DLD1 (cell line): ENCODE data around the gene GRIN1.

Source experiments
- in situ Hi-C: cut with HindIII; loops from 2 replicates; pipeline ENCODE4 v1.10.0; 2017; ENCODE audit warnings: low sequenced_read_pairs

GRIN1 gene

DNA sequence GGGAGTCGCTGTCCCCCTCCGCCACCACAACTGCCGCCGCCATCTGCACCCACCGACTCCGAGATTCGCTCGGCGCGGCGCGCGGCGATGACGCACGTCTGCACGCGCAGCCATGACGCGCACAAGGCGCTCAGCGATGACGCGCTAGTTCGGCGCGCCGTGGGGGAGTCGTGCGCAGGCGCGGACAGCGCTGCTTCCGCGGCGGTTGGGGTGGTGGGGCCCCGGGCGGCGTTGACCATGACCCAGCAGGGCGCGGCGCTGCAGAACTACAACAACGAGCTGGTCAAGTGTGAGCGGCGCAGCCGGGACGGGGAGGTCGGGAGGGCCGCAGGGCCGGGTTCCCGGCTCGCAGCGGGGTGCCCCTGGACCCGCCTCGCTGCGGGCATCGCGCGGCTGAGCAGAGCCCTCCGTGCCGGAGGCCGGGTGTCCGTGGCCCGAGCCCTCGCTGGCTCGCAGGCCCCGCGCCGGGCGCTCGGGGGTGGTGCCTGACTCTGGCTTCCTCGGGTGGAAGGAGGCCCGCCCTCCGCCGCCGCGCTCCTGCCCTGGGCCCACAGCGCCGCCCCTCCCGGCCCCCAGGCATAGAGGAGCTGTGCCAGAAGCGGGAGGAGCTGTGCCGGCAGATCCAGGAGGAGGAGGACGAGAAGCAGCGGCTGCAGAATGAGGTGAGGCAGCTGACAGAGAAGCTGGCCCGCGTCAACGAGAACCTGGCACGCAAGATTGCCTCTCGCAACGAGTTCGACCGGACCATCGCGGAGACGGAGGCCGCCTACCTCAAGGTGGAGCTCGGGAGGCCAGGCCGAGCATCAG is 49.7 kb downstream of the GRIN1 start, which contains the start of the genes ANAPC2 and SSNA1:
Gene ANAPC2 (minus strand): TSS at position 71 of the 807 bp plus-strand sequence. CDS start 28 bp downstream, at position 43.
Gene SSNA1 (plus strand): TSS at position 187 of the 807 bp plus-strand sequence. CDS start 51 bp downstream, at position 238.
- in situ Hi-C loops: no loop called here

DNA sequence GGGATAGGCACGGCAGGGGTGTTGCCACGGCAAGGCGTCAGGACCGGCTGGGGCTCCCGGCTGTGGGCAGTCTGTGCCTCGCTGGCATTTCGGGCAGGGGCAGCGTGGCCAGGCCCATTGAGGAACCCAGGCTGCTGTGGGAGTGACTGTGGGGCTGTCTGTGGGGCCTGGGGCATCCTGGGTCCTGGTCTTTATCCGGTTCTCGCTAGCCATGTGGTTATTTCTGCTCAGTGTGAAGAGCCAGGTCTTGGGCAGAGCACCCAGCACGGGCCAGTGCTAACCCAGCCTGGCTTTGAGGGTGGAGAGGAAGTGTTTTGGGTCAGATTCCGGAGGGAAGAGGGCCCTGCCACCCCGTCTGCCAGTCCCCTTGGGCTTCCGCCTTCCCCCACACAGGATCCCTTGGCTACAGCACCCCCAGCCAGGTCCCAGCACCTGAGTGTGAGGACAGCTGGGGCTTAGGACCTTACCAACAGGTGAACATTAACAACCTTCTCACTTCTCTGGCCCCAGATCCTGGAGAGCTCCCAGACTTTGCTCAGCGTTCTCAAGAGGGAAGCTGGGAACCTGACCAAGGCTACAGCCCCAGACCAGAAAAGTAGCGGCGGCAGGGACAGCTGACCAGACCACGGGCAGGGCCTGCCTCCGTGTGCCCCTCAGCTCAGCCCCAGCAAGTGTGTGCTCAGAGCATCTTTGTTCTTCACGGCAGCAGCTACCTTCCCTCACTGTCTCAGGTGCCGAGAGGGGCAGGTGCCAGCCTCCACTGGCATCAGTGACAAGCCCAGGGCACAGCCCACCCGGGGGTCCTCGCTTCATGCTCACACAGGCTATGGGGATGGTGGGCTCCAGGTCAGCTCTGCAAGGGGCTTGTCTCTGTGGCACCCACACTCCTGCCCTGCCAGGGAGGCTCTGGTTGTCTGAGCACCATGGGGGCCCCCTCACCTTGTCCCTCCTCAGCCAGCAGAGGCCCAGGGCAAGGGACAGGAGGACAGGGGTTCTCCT is 50.6 kb downstream of the GRIN1 start:
- in situ Hi-C loops: no loop called here

DNA sequence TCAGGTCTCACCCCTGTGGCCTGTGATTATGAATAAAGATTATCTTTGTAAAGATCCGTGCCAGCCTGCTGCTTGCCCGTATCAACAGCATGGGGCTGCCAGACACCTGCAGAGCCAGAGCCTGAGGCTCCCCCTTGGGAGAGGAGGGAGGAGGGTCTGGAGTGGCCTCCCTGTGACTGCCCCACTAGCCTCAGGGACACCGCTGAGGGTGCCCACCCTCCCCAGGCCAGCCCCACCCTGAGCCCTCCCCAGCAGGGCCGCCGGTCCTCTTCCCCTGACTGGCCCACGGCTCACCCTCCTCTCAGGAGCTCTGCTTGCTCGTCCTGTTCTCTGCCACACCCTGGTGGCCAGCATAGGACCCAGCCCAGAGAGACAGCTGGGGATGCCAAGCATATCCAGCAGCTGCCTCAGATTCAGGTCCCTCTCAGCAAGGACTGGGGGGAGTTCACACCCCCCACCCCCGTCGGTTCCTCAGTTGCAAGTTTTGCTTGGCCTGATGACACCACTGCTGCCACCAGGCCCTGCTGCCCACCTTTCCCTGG is 51.4 kb downstream of the GRIN1 start:
- in situ Hi-C loops: no loop called here

DNA sequence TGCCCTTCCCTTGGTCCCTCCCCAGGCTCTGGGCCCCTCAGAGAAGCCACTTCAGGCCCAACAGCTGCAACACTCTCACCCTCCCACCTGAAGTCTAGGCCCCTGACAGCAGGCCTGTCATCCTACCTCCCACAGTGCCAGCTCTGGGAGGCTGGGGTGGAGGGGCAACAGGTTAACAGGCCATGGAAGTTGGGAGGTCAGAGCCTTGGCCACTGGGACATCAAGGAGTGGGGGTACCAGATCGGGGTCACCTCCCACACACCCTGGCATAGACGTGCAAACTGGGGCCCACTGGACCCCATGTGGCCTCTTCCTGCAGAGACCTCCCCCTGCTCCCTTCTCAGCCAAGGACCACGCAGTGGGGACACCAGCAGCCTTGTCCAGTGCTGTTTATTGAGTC is 52.3 kb downstream of the GRIN1 start:
- in situ Hi-C loops: no loop called here

DNA sequence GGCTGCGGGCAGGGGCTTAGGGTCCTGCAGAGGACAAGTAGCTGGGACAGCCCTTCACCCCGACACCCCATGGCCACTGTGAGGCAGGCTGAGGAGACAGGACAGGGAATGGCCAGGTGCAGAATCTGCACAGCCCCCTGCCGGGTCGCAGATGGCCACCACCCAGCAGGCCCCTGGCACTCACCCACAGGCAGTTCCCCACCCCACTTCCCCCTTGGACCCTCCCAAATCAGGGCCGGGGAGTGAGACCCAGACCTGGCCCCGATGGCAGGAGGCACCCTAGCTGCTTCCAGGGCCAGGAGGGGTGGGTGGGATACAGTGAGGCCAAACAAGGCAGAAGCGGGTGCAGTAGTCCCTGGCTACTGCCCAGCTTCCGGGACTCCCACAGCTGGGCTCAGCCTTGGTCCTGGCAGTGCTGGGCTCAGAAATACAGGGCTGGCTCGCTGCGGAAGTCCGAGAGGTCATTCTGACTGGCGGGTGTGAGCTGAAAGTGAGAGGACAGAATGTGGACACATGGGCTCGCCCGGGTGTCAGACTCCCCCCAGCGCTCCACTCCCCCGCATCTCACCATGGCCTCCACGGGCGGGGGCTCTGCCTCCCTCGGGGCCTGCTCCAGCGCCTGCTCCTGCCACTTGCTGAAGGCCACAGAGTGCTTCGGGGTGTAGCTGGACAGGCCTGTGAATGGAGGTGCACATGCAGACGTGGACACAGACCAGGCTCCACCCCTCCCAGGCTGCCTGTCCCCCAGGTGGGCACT is 52.9 kb downstream of the GRIN1 start:
- in situ Hi-C loops: no loop called here

DNA sequence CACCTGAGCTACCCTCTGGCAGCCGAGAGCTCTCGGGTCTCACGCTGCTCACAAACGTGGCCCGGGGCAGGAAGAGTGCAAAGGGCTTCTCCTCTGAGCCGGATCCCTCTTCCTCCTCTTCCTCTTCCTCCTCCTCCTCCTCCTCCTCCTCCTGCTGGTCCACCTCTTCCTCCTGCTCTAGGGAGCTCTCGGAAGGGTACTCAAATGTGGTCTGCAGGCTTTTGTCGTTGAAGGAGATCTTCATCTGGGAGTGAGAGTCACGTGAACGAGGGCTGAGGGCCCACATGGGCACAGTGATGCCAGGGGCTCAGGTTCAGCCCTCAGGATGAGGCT is 53.5 kb downstream of the GRIN1 start:
- in situ Hi-C loops: no loop called here

DNA sequence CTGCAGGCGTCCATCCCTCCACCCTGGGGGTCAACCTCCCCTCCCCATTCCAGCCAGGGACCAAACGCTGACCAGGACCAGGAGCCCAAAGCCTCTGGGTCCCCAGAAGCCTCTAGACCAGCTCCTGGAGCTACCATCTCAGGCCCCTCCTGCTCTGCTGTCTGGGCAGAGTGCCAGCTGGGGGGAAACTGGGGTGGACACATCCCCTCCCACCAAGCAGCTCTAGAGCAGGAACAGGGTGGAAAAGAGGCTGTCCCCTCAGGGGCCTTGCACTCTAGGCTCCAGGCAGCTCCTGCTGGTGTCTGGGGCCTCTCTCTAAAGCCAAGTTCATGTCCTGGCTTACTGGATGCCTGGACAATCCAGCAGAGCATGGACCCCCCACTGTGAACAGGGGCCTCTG is 53.9 kb downstream of the GRIN1 start:
- in situ Hi-C loops: no loop called here

DNA sequence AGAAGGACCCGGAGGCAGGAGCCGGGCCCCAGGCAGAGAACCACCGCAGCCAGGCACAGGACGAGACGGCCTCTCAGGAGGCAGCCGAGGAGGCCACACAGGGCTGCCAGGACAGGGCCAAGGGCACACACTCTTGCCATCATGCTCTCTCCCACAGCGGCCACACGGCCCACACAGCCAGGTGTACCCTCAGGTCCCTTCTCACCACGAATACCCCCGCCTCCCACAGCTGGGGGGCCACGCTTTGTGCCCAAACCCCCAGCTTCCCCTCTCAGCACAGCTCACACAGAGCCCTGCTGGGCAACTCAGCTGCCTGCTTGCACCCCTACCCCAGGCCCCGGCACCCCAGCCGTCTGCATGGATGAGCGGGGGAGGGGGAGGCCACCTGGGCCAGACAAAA is 54.8 kb downstream of the GRIN1 start:
- in situ Hi-C loops: no loop called here

DNA sequence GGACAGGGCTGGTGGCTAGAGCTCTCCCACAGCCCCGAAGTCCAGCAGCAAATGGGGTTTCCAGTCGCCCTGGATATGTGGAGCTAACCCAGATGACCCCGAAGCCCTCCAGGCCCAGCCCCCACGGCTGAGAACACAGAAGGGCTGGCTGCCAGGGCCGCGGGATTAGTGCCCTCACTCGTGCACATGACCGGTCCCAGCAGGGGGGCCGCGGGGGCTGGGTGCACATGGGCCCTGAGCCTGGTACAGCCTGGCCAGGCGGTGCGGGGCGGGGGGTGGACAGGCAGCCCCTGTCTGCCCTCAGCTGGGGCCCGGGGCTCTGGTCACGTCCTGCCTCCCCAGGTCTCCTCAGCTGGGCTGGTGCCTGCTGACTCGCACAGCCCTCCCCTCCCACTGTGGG is 55.4 kb downstream of the GRIN1 start:
- in situ Hi-C loops: no loop called here

DNA sequence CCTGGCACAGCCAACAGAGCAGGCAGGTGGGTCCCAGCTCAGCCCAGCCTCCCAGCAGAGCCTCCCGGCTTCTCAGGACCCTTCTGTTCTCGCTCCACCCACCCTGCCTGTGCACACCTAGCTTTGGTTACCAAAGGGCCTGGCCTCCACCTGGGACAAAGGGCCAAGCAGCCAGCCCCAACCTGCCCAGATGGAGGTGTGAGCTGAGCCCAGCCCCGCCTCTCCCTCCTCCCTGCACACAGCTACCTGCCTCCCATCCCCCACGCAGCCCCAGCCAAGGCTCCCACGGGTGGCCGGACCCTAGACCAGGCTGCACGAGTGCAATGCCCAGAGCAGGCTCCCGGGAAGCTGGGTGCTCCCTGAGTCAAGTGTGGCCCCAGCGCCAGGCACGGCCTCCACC is 56.0 kb downstream of the GRIN1 start:
- in situ Hi-C loops: no loop called here

DNA sequence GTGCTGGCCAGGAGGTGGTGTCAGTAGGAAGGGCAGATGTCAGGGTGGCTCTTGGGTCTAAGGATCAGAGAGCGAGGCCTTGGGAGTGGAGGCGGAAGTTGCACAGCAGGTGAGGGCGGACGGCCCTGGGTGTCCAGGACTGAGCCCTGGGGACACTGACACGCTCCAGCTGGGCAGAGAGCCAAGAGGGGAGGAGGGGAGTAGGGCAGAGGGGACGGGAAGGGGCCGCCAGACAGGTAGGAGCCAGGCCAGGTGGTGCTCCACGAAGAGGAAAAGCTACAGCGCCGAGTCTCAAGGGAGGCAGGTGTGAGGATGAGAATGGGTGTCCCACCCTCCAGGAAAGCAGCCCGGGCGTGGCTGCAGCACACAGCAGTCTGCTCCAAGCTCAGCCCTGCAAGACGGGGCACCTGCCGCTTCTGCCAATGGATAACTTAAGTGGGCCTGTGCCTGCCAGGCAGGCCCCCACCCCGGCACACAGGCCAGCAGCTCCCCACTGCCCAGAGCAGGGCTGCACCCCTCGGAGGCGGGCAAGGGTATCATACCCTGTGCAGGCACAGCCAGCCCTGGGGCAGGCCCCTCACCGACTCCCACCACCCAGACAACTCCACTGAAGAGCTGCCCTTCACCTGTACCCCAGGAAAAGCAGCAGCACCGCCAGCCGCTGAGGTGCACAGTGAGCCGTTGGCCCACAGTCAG is 56.7 kb downstream of the GRIN1 start:
- in situ Hi-C loops: no loop called here

DNA sequence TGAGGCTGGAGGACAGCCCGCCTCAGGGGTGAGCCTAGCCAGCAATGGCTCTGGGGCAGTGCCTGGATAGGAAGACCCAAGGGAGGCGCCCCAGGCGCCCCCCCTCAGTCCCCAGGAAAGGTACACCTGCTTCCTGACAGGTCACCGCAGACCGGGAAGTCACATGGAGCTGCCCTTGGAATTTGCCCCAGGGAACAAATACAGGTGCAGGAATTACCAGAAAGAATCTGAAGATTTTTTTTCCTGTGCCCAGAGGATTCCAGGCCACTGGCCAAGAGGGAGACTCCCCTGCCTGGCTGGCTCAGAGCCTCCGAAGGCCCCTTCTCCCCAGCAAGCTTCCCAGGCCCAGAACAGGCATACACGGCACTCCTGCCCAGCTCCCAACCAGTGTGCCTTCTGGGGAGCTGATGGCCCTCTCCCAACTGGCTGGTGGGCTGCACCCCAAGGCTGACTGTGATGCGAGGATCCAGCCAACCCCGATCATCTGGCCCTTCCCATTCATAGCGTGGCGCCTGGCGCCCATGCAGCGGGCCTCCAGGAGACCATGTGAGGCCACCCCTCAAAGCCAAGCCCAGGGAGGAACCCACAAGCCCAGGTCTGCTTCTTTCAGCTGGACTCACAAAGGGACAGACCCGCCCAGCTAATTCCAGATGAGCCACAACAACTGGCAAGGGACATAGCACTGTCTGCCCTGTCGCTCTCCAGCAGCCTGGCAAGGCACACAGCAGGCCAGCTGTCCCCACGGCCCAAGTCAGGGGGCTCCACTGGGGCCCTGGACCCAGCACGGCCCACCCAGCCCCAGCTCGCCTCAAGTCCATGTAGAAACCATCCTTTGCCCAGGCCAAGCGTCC is 59.3 kb downstream of the GRIN1 start:
- in situ Hi-C loops: no loop called here

DNA sequence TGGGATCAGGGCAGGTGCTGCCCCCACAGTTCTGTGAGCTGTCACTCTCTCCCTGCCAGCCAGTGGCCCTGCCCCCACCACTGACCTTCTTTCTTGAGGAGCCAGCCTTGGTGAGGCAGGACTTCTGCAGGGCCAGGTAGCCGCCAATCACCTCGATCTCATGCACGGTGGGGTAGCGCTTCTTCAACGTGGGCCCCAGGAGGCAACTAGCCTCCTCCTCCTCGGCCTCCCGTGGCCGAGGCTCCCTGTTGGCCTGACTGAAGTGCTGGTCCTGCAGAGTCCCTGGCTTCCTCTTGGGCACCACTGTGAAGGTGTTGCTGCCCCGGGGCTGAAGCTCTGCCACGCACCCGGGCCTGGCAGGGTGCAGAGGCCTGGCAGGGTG is 59.9 kb downstream of the GRIN1 start:
- in situ Hi-C loops: no loop called here

DNA sequence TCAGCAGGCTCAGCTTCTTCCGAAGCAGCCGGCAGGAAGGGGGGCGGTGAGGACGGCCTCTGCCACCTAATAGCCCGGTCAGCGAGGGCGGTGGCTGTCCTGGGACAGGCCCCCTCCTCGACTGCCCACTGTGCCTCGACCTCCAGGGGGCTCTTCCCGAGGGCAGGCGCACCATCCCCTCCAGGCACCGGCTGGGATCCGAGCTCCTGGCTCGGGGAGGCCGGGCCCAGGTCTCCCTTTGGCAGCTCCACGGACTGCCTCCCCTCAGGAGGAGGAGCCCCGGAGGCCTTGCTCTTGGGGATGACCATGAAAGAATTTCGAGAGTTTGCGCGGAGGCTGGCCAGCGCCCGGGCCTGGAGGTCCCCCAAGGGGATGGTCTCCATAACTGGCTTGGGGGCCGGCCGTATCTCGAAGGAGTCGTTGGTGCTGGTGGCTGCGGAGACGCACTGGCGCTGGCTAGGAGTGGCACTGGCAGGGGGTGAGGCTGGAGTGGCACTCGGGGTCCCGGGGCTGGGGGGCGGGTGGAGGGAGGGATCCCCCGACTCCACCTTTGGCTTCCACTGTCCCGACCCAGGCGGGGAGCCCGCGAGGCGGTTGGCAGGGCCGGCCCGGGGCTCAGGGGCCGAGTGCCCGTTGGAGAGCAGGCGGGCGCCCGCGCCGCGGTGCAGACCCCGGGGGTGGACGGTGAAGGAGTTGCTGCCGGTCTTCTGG is 60.6 kb downstream of the GRIN1 start:
- in situ Hi-C loops: no loop called here

DNA sequence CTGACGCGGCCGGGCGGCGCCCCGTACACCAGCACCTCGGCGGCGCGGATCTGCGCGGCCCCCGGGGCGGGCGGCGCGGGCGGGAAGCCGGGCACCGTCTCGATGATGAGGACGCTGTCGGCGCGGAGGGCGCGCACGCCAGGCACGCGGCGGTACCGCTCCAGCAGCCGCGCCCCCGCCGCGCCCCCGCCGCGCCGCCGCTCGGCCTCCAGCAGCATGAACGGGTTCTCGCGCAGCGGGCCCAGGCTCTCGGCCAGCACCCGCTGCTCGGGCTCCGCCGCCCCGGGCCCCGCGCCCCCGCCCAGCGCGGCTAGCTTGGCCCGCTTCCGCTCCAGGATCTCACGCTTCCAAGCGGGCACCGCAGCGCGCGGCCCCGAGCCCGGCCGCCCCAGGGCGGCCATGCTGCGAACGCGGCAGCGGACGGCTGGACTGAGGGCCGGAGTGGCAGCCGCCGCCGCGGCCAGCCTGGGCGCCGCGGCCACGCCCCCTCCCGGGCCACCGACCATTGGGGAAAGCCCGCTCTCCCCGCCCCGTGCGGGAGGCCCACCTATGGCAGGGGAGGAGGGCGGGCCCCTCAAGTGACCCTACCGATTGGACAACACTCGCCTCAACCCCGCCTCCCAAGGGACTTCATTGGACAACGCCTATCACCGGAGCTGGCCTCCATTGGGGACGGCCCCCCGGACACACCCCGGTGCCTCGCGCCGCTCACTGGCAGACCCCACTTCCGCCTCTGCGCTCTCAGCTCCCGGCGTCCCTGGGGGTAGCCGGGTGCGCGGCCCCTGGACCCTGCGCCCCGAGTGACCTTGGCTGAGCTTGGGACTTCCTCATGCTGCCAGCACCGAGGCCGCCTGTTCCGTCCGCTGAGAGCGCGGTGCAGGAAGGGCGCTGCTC is 61.6 kb downstream of the GRIN1 start, which contains the start of gene TPRN:
Gene TPRN (minus strand): TSS at position 431 of the 894 bp plus-strand sequence. CDS start 30 bp downstream, at position 401.
- in situ Hi-C loops: no loop called here

DNA sequence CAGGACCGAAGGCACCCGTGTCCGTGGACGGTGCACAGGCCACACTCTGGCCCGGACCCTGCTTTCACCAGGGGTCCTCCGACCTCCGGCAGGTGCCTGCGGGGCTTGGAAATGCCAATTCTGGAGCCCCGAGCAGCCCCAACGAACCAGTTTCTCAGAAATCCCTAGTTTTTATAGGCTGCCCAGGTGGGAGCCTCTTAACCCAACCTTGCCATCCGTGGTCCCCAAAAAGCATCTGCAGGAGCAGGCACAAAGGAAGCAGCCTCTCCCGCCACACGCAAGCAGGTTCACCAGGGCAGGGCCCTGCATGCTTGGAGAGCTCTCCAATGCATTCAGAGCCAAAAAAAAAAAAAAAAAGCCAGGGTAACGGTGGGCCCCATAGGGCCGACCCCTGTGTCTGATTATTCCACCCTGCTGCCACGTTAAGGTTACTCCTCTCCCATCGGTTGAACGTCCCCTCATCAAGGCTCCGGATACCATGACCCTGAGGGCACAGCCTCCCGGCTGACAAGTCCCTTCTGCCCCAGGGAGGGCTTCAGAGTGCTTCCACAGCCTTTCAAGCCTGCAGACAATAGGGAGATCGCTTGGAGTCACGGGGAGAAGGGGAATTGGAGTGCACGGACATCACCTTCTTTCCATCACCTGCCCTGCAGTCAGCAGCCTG is 62.4 kb downstream of the GRIN1 start:
- in situ Hi-C loops: no loop called here

DNA sequence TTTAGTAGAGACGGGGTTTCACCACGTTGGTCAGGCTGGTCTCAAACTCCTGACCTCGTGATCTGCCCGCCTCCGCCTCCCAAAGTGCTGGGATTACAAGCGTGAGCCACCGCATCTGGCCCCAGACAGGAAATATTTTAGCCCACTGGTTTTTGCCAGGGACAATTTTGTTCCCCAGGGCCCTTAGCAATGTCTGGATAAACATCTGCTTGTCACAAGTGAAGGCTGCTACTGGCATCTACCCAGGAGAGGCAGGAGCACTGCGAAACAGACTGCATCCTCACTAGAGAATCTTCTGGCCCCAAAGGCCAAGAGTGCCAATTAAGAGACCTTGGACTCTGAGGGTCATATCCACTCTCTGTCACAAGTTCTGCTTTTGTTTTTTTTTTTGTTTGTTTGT is 64.0 kb downstream of the GRIN1 start:
- in situ Hi-C loops: no loop called here
